ENCODE measurements around the gene CEP97.

The CEP97 gene

GRCh38 chr3:101816215-101817149, 92.1 kb downstream of the CEP97 start:
- no peak for DNase-seq

GRCh38 chr3:101817992-101818391, 93.6 kb downstream of the CEP97 start:
- DNase-seq = no peak

DNA sequence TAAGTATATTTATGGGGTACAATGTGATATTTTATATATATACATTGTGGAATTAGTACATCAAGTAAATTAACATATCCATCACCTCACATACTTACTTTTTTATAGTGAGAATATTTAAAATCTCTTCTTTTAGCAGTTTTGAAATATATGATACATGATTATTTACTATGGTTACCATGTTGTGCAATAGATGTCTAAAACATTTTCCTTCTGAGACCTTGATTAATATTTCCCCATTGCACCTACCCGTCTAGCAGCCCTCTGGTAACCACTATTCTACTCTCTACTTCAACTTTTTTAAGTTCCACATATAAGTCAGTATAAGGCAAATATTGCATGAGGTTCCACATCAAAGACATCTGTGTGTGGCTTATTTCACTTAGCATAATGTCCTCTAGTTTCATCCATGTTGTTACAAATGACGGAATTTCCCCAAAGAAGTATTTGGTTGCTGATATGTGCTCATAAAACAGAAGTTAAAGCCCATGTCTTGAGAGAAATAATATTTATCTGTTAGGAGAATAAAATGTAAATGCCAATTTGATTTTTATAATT, 95.3 kb downstream of the CEP97 start:
- no peak for DNase-seq
